H9 (cell line): ENCODE measurements around the gene IL1RAPL1. TPM values are rescaled to one million over a fixed set of nuclear protein-coding genes. Genes with fewer than 3 reads are reported as not detected.

Experiments used
- DNase-seq: peaks from one replicate; pipeline ENCODE4 v3.0.0-alpha.2; 2017
- H2AFZ ChIP-seq: one replicate; pipeline ENCODE4 v1.6.1; 2013; ENCODE audit warnings: mild to moderate bottlenecking, low read length, control low read depth, moderate library complexity
- H2AK5ac ChIP-seq: 2 replicates; pipeline ENCODE4 v1.6.1; 2013; ENCODE audit warnings: low read length, control low read depth, mixed read lengths; ENCODE audit not compliant: insufficient read length
- H2BK120ac ChIP-seq: one replicate; pipeline ENCODE4 v1.6.1; 2013; ENCODE audit warnings: low read depth, mild to moderate bottlenecking, low read length, control low read depth, inconsistent platforms; ENCODE audit not compliant: poor library complexity, severe bottlenecking
- H2BK12ac ChIP-seq: 2 replicates; pipeline ENCODE4 v1.6.1; 2013; ENCODE audit warnings: low read length, control low read depth, mixed read lengths, low read depth; ENCODE audit not compliant: insufficient read length
- H2BK15ac ChIP-seq: 2 replicates; pipeline ENCODE4 v1.6.1; 2013; ENCODE audit warnings: low read depth, low read length, control low read depth
- H2BK20ac ChIP-seq: one replicate; pipeline ENCODE4 v1.6.1; 2013; ENCODE audit warnings: low read depth, mild to moderate bottlenecking, low read length, control low read depth, inconsistent platforms; ENCODE audit not compliant: poor library complexity, severe bottlenecking
- H2BK5ac ChIP-seq: 2 replicates; pipeline ENCODE4 v1.6.1; 2013; ENCODE audit warnings: low read length, control low read depth, mixed read lengths; ENCODE audit not compliant: insufficient read length
- H3K14ac ChIP-seq: 2 replicates; pipeline ENCODE4 v1.6.1; 2013; ENCODE audit warnings: low read length, control low read depth; ENCODE audit not compliant: insufficient read depth
- H3K18ac ChIP-seq: 2 replicates; pipeline ENCODE4 v1.6.1; 2013; ENCODE audit warnings: low read depth, mild to moderate bottlenecking, mixed read lengths, low read length, control low read depth; ENCODE audit not compliant: insufficient read length
- H3K23ac ChIP-seq: 2 replicates; pipeline ENCODE4 v1.6.1; 2013; ENCODE audit warnings: low read length, control low read depth, mixed read lengths, low read depth; ENCODE audit not compliant: insufficient read length
- H3K23me2 ChIP-seq: 2 replicates; pipeline ENCODE4 v1.6.1; 2013; ENCODE audit warnings: low read depth, mild to moderate bottlenecking, mixed read lengths, low read length, control low read depth; ENCODE audit not compliant: insufficient read length, poor library complexity, severe bottlenecking
- H3K27ac ChIP-seq: 2 replicates; pipeline ENCODE4 v1.5.1; 2013; ENCODE audit warnings: low read length, control low read depth, mixed read lengths, low read depth; ENCODE audit not compliant: insufficient read length
- H3K27me3 ChIP-seq: 2 replicates; pipeline ENCODE4 v1.6.1; 2013; ENCODE audit warnings: low read length, control low read depth, inconsistent platforms; ENCODE audit not compliant: insufficient read depth
- H3K4ac ChIP-seq: 2 replicates; pipeline ENCODE4 v1.6.1; 2013; ENCODE audit warnings: low read depth, mild to moderate bottlenecking, control low read depth, inconsistent platforms, low read length, moderate library complexity
- H3K4me1 ChIP-seq: 2 replicates; pipeline ENCODE4 v1.6.1; 2013; ENCODE audit warnings: low read length, control low read depth, inconsistent platforms; ENCODE audit not compliant: insufficient read depth
- H3K4me2 ChIP-seq: 2 replicates; pipeline ENCODE4 v1.6.1; 2013; ENCODE audit warnings: low read length, control low read depth, mixed read lengths; ENCODE audit not compliant: insufficient read length, insufficient read depth
- H3K56ac ChIP-seq: 2 replicates; pipeline ENCODE4 v1.6.1; 2013; ENCODE audit warnings: low read depth, mild to moderate bottlenecking, mixed read lengths, low read length, control low read depth; ENCODE audit not compliant: insufficient read length
- H3K79me1 ChIP-seq: 2 replicates; pipeline ENCODE4 v1.6.1; 2013; ENCODE audit warnings: low read depth, mild to moderate bottlenecking, moderate library complexity, low read length, control low read depth, inconsistent platforms; ENCODE audit not compliant: insufficient read depth, poor library complexity, severe bottlenecking
- H3K79me2 ChIP-seq: 2 replicates; pipeline ENCODE4 v1.6.1; 2013; ENCODE audit warnings: low read length, control low read depth, inconsistent platforms; ENCODE audit not compliant: insufficient read depth
- H3K9ac ChIP-seq: 2 replicates; pipeline ENCODE4 v1.6.1; 2013; ENCODE audit warnings: low read length, control low read depth, mixed read lengths; ENCODE audit not compliant: insufficient read length; ENCODE audit errors: extremely low read depth
- H3K9me3 ChIP-seq: one replicate; pipeline ENCODE4 v1.6.1; 2013; ENCODE audit warnings: low read depth, low read length, inconsistent platforms; ENCODE audit not compliant: control insufficient read depth
- H3T11ph ChIP-seq: one replicate; pipeline ENCODE4 v1.6.1; 2013; ENCODE audit warnings: mild to moderate bottlenecking, low read length, control low read depth, inconsistent platforms
- H4K20me1 ChIP-seq: one replicate; pipeline ENCODE4 v1.6.1; 2013; ENCODE audit not compliant: control insufficient read depth, insufficient read length, insufficient read depth
- H4K5ac ChIP-seq: 2 replicates; pipeline ENCODE4 v1.6.1; 2013; ENCODE audit warnings: low read depth, mild to moderate bottlenecking, mixed read lengths, low read length, control low read depth; ENCODE audit not compliant: insufficient read length
- H4K8ac ChIP-seq: replicated peaks from 2 replicates; pipeline ENCODE4 v1.6.1; 2013; ENCODE audit warnings: low read length, control low read depth, mixed read lengths, low read depth; ENCODE audit not compliant: insufficient read length
- H4K91ac ChIP-seq: 2 replicates; pipeline ENCODE4 v1.6.1; 2013; ENCODE audit warnings: low read depth, mild to moderate bottlenecking, moderate library complexity, mixed read lengths, low read length, control low read depth; ENCODE audit not compliant: insufficient read length
- H3K27ac Mint-ChIP-seq, 3 experiments: 2 replicates in 2 of 3; 3 replicates in 1 of 3; pipeline ENCODE4 v1.8.0; 2020 to 2021; ENCODE audit warnings: mixed read lengths in 3 of 3, mild to moderate bottlenecking in 1 of 3, moderate library complexity in 1 of 3
- H3K27me3 Mint-ChIP-seq: 2 replicates; pipeline ENCODE4 v1.8.0; 2021; ENCODE audit warnings: low read depth, mild to moderate bottlenecking, moderate library complexity, mixed read lengths
- H3K36me3 Mint-ChIP-seq, 3 experiments: 2 replicates in 2 of 3; 3 replicates in 1 of 3; pipeline ENCODE4 v1.8.0; 2020 to 2021; ENCODE audit warnings: low read depth in 3 of 3, mixed read lengths in 3 of 3; ENCODE audit not compliant: insufficient read depth in 1 of 3
- H3K4me1 Mint-ChIP-seq, 2 experiments: 2 replicates each; pipeline ENCODE4 v1.8.0; 2020; ENCODE audit warnings: mixed read lengths in 2 of 2
- H3K4me3 Mint-ChIP-seq, 2 experiments: 2 replicates in 1 of 2; 3 replicates in 1 of 2; pipeline ENCODE4 v1.8.0; 2020 to 2021; ENCODE audit warnings: mild to moderate bottlenecking in 2 of 2, mixed read lengths in 2 of 2, moderate library complexity in 1 of 2
- H3K9me3 Mint-ChIP-seq, 2 experiments: 2 replicates in 1 of 2; 3 replicates in 1 of 2; pipeline ENCODE4 v1.8.0; 2020; ENCODE audit warnings: mild to moderate bottlenecking in 2 of 2, mixed read lengths in 2 of 2, moderate library complexity in 1 of 2
- CTCF ChIP-seq: fragments of 200-600 bp; sonication (generic); conservative IDR thresholded peaks from 3 replicates; pipeline ENCODE4 v1.8.0; 2021; ENCODE audit warnings: antibody characterized with exemption, mild to moderate bottlenecking
- WGBS: extraction: QIAGEN DNeasy Blood & Tissue Kit; methylation state at CpG from one replicate; pipeline ENCODE4 v1.1.7; 2013; ENCODE audit warnings: missing lambda C conversion rate, low lambda C conversion rate, mixed read lengths; ENCODE audit not compliant: insufficient read length; ENCODE audit errors: extremely low coverage; 5-methylcytosine and 5-hydroxymethylcytosine counted together
- total RNA-seq: library from RNA; stranded (reverse); gene quantifications from 2 replicates; pipeline ENCODE4 v1.2.1, GENCODE V29; 2021

IL1RAPL1 gene
- total RNA-seq, 1 experiment from 2014 or later: 0.31 TPM

DNA sequence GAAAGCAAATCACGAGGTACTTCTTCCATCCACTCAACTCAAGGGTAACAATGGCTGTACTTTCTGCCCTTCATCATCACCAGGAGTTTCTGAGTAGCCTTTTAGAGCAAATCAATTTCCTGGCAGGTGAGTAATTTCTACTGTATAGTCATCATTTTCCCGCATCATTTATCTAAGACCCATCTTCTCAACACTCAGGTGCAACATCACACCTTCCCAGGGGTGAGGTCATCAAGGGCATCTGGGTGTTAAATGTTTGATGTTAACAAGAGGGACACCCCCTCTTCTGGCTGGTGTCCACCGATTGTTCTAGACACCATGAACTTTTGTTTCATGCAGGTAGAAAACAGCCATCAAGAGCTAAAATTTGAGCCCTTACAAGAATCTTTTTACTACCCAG is 1314.8 kb downstream of the IL1RAPL1 start:
- H3K4me3 Mint-ChIP-seq: no peak overlapping the region
- no peaks in the 10 kb centered on the region for H3K27me3 Mint-ChIP-seq
- Histone ChIP-seq H2AK5ac (no peak overlapping the region), H3T11ph (no peak overlapping the region), H3K56ac (no peak overlapping the region), H4K5ac (no peak overlapping the region), H3K9me3 (no peaks in the 10 kb centered on the region), H3K4me2 (no peak overlapping the region), H3K79me2 (no peaks in the 10 kb centered on the region), H3K4ac (no peak overlapping the region), H3K23me2 (no peaks in the 10 kb centered on the region), H2AFZ (no peak overlapping the region), H2BK15ac (no peak overlapping the region), H3K14ac (no peak overlapping the region), H4K8ac (no peak overlapping the region), H3K27me3 (no peaks in the 10 kb centered on the region), H3K23ac (no peak overlapping the region), H2BK5ac (no peak overlapping the region), H3K18ac (no peak overlapping the region), H2BK120ac (no peak overlapping the region), H2BK20ac (no peak overlapping the region), H3K27ac (no peak overlapping the region), H3K79me1 (no peaks in the 10 kb centered on the region), H2BK12ac (no peak overlapping the region), H4K91ac (no peak overlapping the region), H4K20me1 (no peaks in the 10 kb centered on the region), H3K9ac (no peak overlapping the region), H3K4me1 (no peaks in the 10 kb centered on the region)
- peaks cover 12 to 58% of the 10 kb centered on the region in 2 experiments for H3K9me3 Mint-ChIP-seq
- peaks cover 3 to 7% of the 10 kb centered on the region in 2 experiments for H3K4me1 Mint-ChIP-seq
- no peak for TF ChIP-seq CTCF
- no CpG with 5 or more reads among the region's 3 CpGs for WGBS
- no peak overlapping the region for H3K27ac Mint-ChIP-seq
- H3K36me3 Mint-ChIP-seq: peaks cover 0 to 7% (median 0%) of the 10 kb centered on the region in 3 experiments; a peak in 1 of 7 replicates
- no peak for DNase-seq
